Gastroesophageal sphincter (tissue), 4 donors: ENCODE data around the gene MAP3K4. TPM values are rescaled to one million over a fixed set of nuclear protein-coding genes. Genes with fewer than 3 reads are reported as not detected.

ENCODE experiments used
- ATAC-seq: fragments of 150-250 bp; one replicate; pipeline ENCODE4 v1.9.1; 2016; ENCODE audit warnings: mild to moderate bottlenecking, moderate library complexity
- H3K27ac ChIP-seq, 4 donors: fragments of 200-600 bp; sonication (generic) in 3 of 4; 1 replicate in 3 of 4; 2 replicates in 1 of 4; pipeline ENCODE4 v1.5.1; 2016 to 2019
- H3K27me3 ChIP-seq: fragments of 200-600 bp; sonication (generic); one replicate; pipeline ENCODE4 v1.5.1; 2019
- H3K36me3 ChIP-seq, 2 donors: fragments of 200-600 bp; sonication (generic); one replicate each; pipeline ENCODE4 v1.5.1; 2019; ENCODE audit warnings: control low read depth in 1 of 2
- H3K4me1 ChIP-seq, 3 donors: fragments of 200-600 bp; sonication (generic); 1 replicate in 2 of 3; 2 replicates in 1 of 3; pipeline ENCODE4 v1.5.1; 2016 to 2019; ENCODE audit warnings: control low read depth in 2 of 3
- H3K4me3 ChIP-seq, 2 donors: fragments of 200-600 bp; sonication (generic); one replicate each; pipeline ENCODE4 v1.5.1; 2019; ENCODE audit warnings: mild to moderate bottlenecking in 1 of 2, moderate library complexity in 1 of 2
- H3K9me3 ChIP-seq, 3 donors: fragments of 200-600 bp; sonication (generic); one replicate each; pipeline ENCODE4 v1.5.1; 2017 to 2019; ENCODE audit warnings: control low read depth in 2 of 3
- CTCF ChIP-seq, 4 experiments: fragments of 200-600 bp in 2 of 4; fragments of 450-650 bp in 2 of 4; sonication (generic) in 1 of 4; IDR thresholded peaks; one replicate each; pipeline ENCODE4 v1.5.1; 2017 to 2019; ENCODE audit warnings: antibody characterized with exemption in 4 of 4, mild to moderate bottlenecking in 2 of 4, moderate library complexity in 2 of 4
- EP300 ChIP-seq: sonication (generic); formaldehyde crosslinking; IDR thresholded peaks from one replicate; pipeline ENCODE4 v1.6.1; 2017; ENCODE audit warnings: antibody characterized with exemption, mild to moderate bottlenecking
- POLR2A ChIP-seq, 2 donors: fragments of 450-650 bp; IDR thresholded peaks; one replicate each; pipeline ENCODE4 v1.6.1; 2017; ENCODE audit warnings: antibody characterized with exemption in 2 of 2, mild to moderate bottlenecking in 2 of 2, moderate library complexity in 1 of 2
- POLR2AphosphoS5 ChIP-seq: sonication (generic); formaldehyde crosslinking; IDR thresholded peaks from one replicate; pipeline ENCODE4 v1.6.1; 2017; ENCODE audit warnings: antibody characterized with exemption
- WGBS, 2 donors: methylation state at CpG; one replicate each; pipeline ENCODE4 v1.1.5; 2018; ENCODE audit warnings: low coverage in 1 of 2; 5-methylcytosine and 5-hydroxymethylcytosine counted together
- total RNA-seq, 4 donors: library from RNA; depleted of rRNA; stranded (reverse); fragments of >200 nt; gene quantifications; one replicate each; pipeline ENCODE4 v1.1.0, GENCODE V29; 2016

The MAP3K4 gene
- total RNA-seq, 4 donors from 2014 or later = 23.0 to 29.3 (median 26.8) TPM

- H3K4me3 ChIP-seq = no peak overlapping the region
- H3K27ac ChIP-seq = no peak overlapping the region
- no peak for ATAC-seq
- peaks cover 0 to 25% (median 0%) of the 10 kb centered on the region in 3 donors for H3K4me1 ChIP-seq
- TF ChIP-seq POLR2AphosphoS5 (no peak), CTCF (IDR thresholded peaks at IDR 0.05) (no peak), POLR2A (IDR thresholded peaks at IDR 0.05) (no peak), EP300 (no peak)
- no peaks in the 10 kb centered on the region for H3K36me3 ChIP-seq
- 74 to 75% methylated on average over 4 of the region's 4 CpGs for WGBS, 2 donors
- H3K27me3 ChIP-seq = no peaks in the 10 kb centered on the region
- H3K9me3 ChIP-seq = no peaks in the 10 kb centered on the region
Observed at GRCh38 chr6:161001421-161001820, 9.9 kb downstream of the MAP3K4 start.

- TF ChIP-seq POLR2AphosphoS5 = no peak
- no peak for TF ChIP-seq EP300
- no peak for TF ChIP-seq POLR2A (IDR thresholded peaks at IDR 0.05)
- TF ChIP-seq CTCF (IDR thresholded peaks at IDR 0.05) = no peak
- H3K36me3 ChIP-seq = no peaks in the 10 kb centered on the region
- no peak overlapping the region for H3K27ac ChIP-seq
- WGBS, 2 donors = 71 to 92% methylated on average over 1 to 2 of the region's 2 CpGs
- H3K4me3 ChIP-seq = no peak overlapping the region
- H3K27me3 ChIP-seq = no peaks in the 10 kb centered on the region
- H3K4me1 ChIP-seq = peaks cover 0 to 23% (median 0%) of the 10 kb centered on the region in 3 donors
- no peaks in the 10 kb centered on the region for H3K9me3 ChIP-seq
- no peak for ATAC-seq
Observed at GRCh38 chr6:161003336-161003735, 11.8 kb downstream of the MAP3K4 start.

GRCh38 chr6:161008245-161008644, 16.7 kb downstream of the MAP3K4 start:
- 78 to 90% methylated on average over 4 of the region's 4 CpGs for WGBS, 2 donors
- H3K9me3 ChIP-seq = no peaks in the 10 kb centered on the region
- ATAC-seq = no peak
- peaks cover 2 to 36% (median 12%) of the 10 kb centered on the region in 3 donors for H3K4me1 ChIP-seq
- no peak overlapping the region for H3K27ac ChIP-seq
- H3K36me3 ChIP-seq = no peaks in the 10 kb centered on the region
- no peaks in the 10 kb centered on the region for H3K27me3 ChIP-seq
- TF ChIP-seq CTCF (IDR thresholded peaks at IDR 0.05) (no peak), POLR2A (IDR thresholded peaks at IDR 0.05) (no peak), POLR2AphosphoS5 (no peak), EP300 (no peak)
- no peak overlapping the region for H3K4me3 ChIP-seq

- no peak for ATAC-seq
- no peak overlapping the region for H3K4me3 ChIP-seq
- WGBS, 2 donors = 95% methylated on average over 3 of the region's 3 CpGs
- H3K36me3 ChIP-seq = no peaks in the 10 kb centered on the region
- no peak for TF ChIP-seq EP300
- TF ChIP-seq CTCF (IDR thresholded peaks at IDR 0.05) = no peak
- H3K4me1 ChIP-seq = peaks cover 2 to 42% (median 12%) of the 10 kb centered on the region in 3 donors
- no peak overlapping the region for H3K27ac ChIP-seq
- H3K27me3 ChIP-seq = no peaks in the 10 kb centered on the region
- H3K9me3 ChIP-seq = no peaks in the 10 kb centered on the region
Observed at GRCh38 chr6:161009991-161010390, 18.4 kb downstream of the MAP3K4 start.

GRCh38 chr6:161010418-161010817, 18.8 kb downstream of the MAP3K4 start:
- Histone ChIP-seq H3K4me1 (peaks cover 2 to 42% (median 12%) of the 10 kb centered on the region in 3 donors), H3K27ac (no peak overlapping the region), H3K36me3 (no peaks in the 10 kb centered on the region), H3K27me3 (no peaks in the 10 kb centered on the region), H3K9me3 (no peaks in the 10 kb centered on the region), H3K4me3 (no peak overlapping the region)
- ATAC-seq = peak; percentile 55
- WGBS, 2 donors = 38 to 63% methylated on average over 1 of the region's 1 CpG
- no peak for TF ChIP-seq POLR2A (IDR thresholded peaks at IDR 0.05)
